CD4-positive, alpha-beta memory T cell (primary cell): ENCODE results near the gene RAB40AL. TPM values are rescaled to one million over a fixed set of nuclear protein-coding genes. Genes with fewer than 3 reads are reported as not detected.
"Not testable (repeated sequence)": the region's sequence is repeated elsewhere in the genome, so short reads cannot be mapped to it uniquely, and the experiment has no call there.

ENCODE experiments used
- CTCF ChIA-PET: fragments of 350-600 bp; sonication (Branson Sonifier 250); formaldehyde crosslinking; loops from one replicate; lab custom pipeline; 2021; ENCODE audit warnings: inconsistent platforms; ENCODE audit not compliant: partially characterized antibody; lab: Charles Lee
- POLR2A ChIA-PET: fragments of 350-600 bp; sonication (Branson Sonifier 250); formaldehyde crosslinking; loops from one replicate; lab custom pipeline; 2021; ENCODE audit not compliant: partially characterized antibody; lab: Charles Lee
- DNase-seq, 5 donors: peaks; one replicate each; pipeline versions ENCODE4 v3.0.0 to v3.0.0-alpha.2; 2020 to 2022; ENCODE audit warnings: mixed read lengths in 1 of 5
- H3K27ac ChIP-seq: one replicate; pipeline ENCODE4 v1.7.0; 2013; ENCODE audit warnings: low read depth, low read length
- H3K27me3 ChIP-seq: 2 replicates; pipeline ENCODE4 v1.7.0; 2013; ENCODE audit warnings: mild to moderate bottlenecking, low read length, moderate library complexity; ENCODE audit not compliant: insufficient read depth
- H3K36me3 ChIP-seq: 2 replicates; pipeline ENCODE4 v1.7.0; 2013; ENCODE audit warnings: mild to moderate bottlenecking, low read length, moderate library complexity; ENCODE audit not compliant: insufficient read depth
- H3K4me1 ChIP-seq: 2 replicates; pipeline ENCODE4 v1.7.0; 2013; ENCODE audit warnings: mild to moderate bottlenecking, low read length, moderate library complexity; ENCODE audit not compliant: insufficient read depth
- H3K4me3 ChIP-seq, 2 donors: one replicate each; pipeline ENCODE4 v1.7.0; 2013; ENCODE audit warnings: low read length in 2 of 2, mild to moderate bottlenecking in 1 of 2
- H3K9me3 ChIP-seq, 2 donors: one replicate each; pipeline ENCODE4 v1.7.0; 2013; ENCODE audit warnings: low read length in 2 of 2, control low read depth in 1 of 2; ENCODE audit not compliant: control insufficient read depth in 1 of 2
- H3K27ac Mint-ChIP-seq, 7 donors: one replicate each; pipeline ENCODE4 v1.8.0; 2020 to 2021; ENCODE audit warnings: mixed read lengths in 7 of 7, mild to moderate bottlenecking in 6 of 7, inconsistent platforms in 3 of 7, moderate library complexity in 3 of 7
- H3K27me3 Mint-ChIP-seq, 2 donors: one replicate each; pipeline ENCODE4 v1.8.0; 2020 to 2021; ENCODE audit warnings: mixed read lengths in 2 of 2
- H3K36me3 Mint-ChIP-seq, 2 donors: one replicate each; pipeline ENCODE4 v1.8.0; 2020 to 2021; ENCODE audit warnings: mixed read lengths in 2 of 2, inconsistent platforms in 1 of 2, mild to moderate bottlenecking in 1 of 2
- H3K4me1 Mint-ChIP-seq, 4 donors: one replicate each; pipeline ENCODE4 v1.8.0; 2020 to 2021; ENCODE audit warnings: mixed read lengths in 4 of 4, mild to moderate bottlenecking in 1 of 4
- H3K4me3 Mint-ChIP-seq, 8 donors: one replicate each; pipeline ENCODE4 v1.8.0; 2020 to 2021; ENCODE audit warnings: mixed read lengths in 8 of 8, mild to moderate bottlenecking in 7 of 8, moderate library complexity in 6 of 8, inconsistent platforms in 3 of 8
- H3K9me3 Mint-ChIP-seq, 8 donors: one replicate each; pipeline ENCODE4 v1.8.0; 2020 to 2021; ENCODE audit warnings: mixed read lengths in 8 of 8, mild to moderate bottlenecking in 5 of 8, inconsistent platforms in 3 of 8, moderate library complexity in 1 of 8
- intact Hi-C: fragments of 100-400 bp; cut with micrococcal nuclease; formaldehyde crosslinking; loops from one replicate; pipeline ENCODE4 v1.15.1; 2023
- polyA plus RNA-seq, 2 donors: library from polyadenylated mRNA; unstranded; fragments of 300-500 nt; fragmentation: Illumina TruSeq; gene quantifications; one replicate each; pipeline ENCODE4 v1.2.3, GENCODE V29; 2021
- total RNA-seq, 2 experiments: library from RNA; stranded (reverse); gene quantifications; one replicate each; pipeline ENCODE4 v1.2.3, GENCODE V29; 2021

RAB40AL gene, protein sequence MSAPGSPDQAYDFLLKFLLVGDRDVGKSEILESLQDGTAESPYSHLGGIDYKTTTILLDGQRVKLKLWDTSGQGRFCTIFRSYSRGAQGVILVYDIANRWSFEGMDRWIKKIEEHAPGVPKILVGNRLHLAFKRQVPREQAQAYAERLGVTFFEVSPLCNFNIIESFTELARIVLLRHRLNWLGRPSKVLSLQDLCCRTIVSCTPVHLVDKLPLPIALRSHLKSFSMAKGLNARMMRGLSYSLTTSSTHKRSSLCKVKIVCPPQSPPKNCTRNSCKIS
- total RNA-seq (under 1 TPM in 1 of 2 experiments, not detected in 1; 0.64 TPM), polyA plus RNA-seq (not detected)

DNA sequence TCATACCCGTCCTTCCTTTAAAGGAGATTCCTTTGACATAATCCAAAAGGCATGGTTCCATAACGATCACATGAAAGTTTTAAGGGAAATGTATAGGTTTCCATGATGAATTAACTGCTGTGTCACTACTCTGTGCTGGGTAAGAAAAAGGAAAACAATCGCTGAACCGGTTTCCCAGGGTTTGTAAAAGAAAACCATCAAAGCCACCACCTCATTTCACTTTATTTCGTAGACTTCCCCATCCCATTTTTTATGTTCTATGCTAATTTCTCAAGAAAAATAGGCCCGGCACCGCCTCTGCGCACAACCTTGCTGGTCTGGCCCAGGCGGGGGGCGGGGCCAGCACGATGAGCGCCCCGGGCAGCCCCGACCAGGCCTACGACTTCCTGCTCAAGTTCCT, at the start of gene RAB40AL:
Gene RAB40AL, plus strand, starts transcription at position 301 of the 400 bp plus-strand sequence. Its CDS starts 47 bp downstream, at position 348.
- H3K4me3 Mint-ChIP-seq, H3K27me3 Mint-ChIP-seq, H3K27ac Mint-ChIP-seq, DNase-seq, H3K27me3 ChIP-seq, H3K36me3 ChIP-seq, H3K27ac ChIP-seq, H3K9me3 ChIP-seq, H3K36me3 Mint-ChIP-seq, H3K4me1 Mint-ChIP-seq, H3K9me3 Mint-ChIP-seq, H3K4me1 ChIP-seq, POLR2A ChIA-PET, CTCF ChIA-PET, H3K4me3 ChIP-seq, intact Hi-C loops: not testable (repeated sequence)

DNA sequence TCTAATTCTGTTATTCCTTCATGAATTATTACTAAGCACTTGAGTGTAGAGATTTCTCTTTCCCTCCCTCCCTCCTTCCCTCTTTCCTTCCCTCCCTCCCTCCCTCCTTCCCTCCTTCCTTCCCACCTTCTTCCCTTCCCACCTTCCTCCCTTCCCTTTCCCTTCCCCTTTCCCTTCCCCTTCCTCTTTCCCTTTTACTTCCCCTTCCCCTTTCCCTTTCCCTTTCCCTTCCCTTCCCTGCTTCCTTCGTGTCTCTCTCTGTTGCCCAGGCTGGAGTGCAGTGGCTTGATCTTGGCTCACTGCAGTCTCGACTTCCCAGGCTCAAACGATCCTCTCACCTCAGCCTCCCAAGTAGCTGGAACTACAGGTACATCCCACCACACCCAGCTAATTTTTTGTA, 49.4 kb upstream of the RAB40AL start:
- Histone ChIP-seq H3K27ac (no peak overlapping the region), H3K9me3 (no peaks in the 10 kb centered on the region), H3K36me3 (no peaks in the 10 kb centered on the region), H3K4me3 (no peak overlapping the region), H3K27me3 (no peaks in the 10 kb centered on the region), H3K4me1 (no peaks in the 10 kb centered on the region)
- Mint-ChIP-seq H3K9me3 (no peaks in the 10 kb centered on the region), H3K4me1 (no peaks in the 10 kb centered on the region), H3K36me3 (peaks cover 0 to 3% of the 10 kb centered on the region in 2 donors), H3K27ac (no peak overlapping the region), H3K4me3 (no peak overlapping the region), H3K27me3 (no peaks in the 10 kb centered on the region)
- ChIA-PET POLR2A (no interaction called here), CTCF (no interaction called here)
- intact Hi-C loops, result no loop called here
- DNase-seq, result no peak

DNA sequence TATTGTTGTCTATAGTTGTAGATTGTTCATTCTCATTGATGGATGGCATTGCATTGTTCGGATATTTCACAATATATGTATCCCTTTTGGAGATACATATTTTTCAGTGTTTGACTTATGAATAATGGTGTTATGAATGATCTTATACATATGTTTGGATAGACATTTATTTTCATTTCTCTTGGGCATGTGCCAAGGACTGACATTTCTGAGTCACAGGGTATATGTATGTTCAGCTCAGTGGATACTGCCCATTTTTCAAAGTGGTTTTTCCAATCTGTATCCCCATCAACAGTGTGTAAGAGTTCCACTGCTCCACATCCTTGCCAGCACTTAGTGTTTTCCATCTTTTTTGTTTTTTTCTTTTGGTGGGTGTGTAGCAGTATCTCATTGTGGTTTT, 45.0 kb upstream of the RAB40AL start:
- no peak for DNase-seq
- no peaks in the 10 kb centered on the region for H3K4me1 Mint-ChIP-seq
- Histone ChIP-seq H3K36me3 (no peaks in the 10 kb centered on the region), H3K27ac (no peak overlapping the region), H3K27me3 (no peaks in the 10 kb centered on the region), H3K4me3 (no peak overlapping the region), H3K9me3 (no peaks in the 10 kb centered on the region), H3K4me1 (no peaks in the 10 kb centered on the region)
- no peaks in the 10 kb centered on the region for H3K36me3 Mint-ChIP-seq
- H3K9me3 Mint-ChIP-seq, result no peaks in the 10 kb centered on the region
- ChIA-PET POLR2A (no interaction called here), CTCF (no interaction called here)
- no peak overlapping the region for H3K4me3 Mint-ChIP-seq
- H3K27me3 Mint-ChIP-seq, result no peaks in the 10 kb centered on the region
- intact Hi-C loops, result no loop called here
- no peak overlapping the region for H3K27ac Mint-ChIP-seq

DNA sequence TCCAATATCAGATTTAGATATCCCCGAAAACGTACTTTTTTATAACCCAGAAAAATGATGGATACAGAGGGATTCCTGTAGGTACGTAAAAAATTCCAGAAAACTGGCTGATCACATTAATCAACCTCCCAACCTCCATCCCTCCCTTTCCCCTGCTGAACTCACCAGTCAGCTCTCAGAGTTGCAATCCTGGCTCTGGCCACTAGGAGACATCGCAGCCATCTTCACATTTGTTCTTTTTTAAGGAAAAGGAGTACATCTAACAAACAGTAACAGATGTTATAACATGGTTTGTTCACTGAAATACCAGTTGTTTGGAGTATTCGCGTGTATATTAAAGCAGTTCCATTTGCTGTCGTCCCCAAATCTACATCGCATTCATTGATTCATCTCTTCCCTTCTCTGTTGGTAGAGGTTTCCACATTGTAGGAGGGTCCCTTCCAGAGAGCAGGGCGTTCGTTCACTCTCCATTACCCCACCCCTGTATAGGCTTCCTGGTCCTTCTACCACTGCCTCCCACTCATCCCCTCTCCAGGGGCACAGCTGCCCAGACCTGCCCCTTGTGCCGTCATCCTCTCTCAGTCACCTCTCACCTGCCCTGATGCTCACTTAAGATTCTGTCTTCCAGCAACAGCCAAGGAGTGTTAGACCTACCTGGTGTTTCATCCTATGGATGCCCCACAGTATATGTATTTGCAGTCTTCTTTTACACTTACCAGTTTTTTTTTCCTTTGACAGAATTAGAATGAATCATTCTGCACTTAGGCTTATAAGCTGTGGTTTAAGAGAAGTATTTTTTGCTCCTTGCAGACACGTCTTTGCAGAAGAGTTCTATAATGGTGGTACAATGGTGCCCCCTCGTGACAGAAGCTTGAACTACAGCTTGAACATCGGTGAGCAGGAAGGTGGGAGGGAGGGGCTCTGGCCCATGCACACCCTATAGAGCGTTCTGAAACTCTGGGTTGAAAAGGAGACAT, 36.8 kb upstream of the RAB40AL start:
- Histone ChIP-seq H3K4me3 (no peak overlapping the region), H3K36me3 (no peaks in the 10 kb centered on the region), H3K27me3 (no peaks in the 10 kb centered on the region), H3K9me3 (no peaks in the 10 kb centered on the region), H3K4me1 (peaks cover 7% of the 10 kb centered on the region), H3K27ac (no peak overlapping the region)
- no peaks in the 10 kb centered on the region for H3K27me3 Mint-ChIP-seq
- ChIA-PET POLR2A (no interaction called here), CTCF (interaction anchor here (0.8 to 1.8 kb wide), 13 partner anchors 9 to 832 kb away, joined by 3 to 6 read pairs (median 3); no protein-coding TSS in a partner anchor)
- no peak overlapping the region for H3K27ac Mint-ChIP-seq
- peak; percentile 65 to 71 (median 69) for DNase-seq
- peaks cover 5 to 8% (median 6%) of the 10 kb centered on the region in 4 donors for H3K4me1 Mint-ChIP-seq
- peak overlapping the region in 5 of 8 donors; percentile 10 to 50 (median 15) for H3K4me3 Mint-ChIP-seq
- no peaks in the 10 kb centered on the region for H3K9me3 Mint-ChIP-seq
- H3K36me3 Mint-ChIP-seq, result peaks cover 5 to 6% of the 10 kb centered on the region in 2 donors
- intact Hi-C loops, result loop anchor here (1.0 kb wide), 1 partner anchor 772 kb away; no protein-coding TSS in a partner anchor

DNA sequence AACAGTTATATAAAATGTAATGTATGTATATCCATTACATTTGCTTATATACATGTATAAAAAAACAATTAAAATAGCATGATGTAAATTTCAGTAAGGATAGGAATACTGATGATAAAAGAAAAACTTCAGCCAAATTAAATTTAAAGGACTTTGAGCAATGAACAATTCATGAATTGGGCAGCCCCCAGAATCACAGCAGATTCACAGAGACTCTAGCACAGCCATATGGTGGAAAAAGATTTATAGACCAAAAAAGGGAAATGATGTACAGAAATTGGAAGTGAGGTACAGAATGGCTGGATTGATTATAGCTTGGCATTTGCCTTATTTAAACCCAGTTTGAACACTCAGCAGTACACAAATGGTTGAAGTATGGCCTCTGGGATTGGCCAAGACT, 34.7 kb upstream of the RAB40AL start:
- no peak overlapping the region for H3K4me3 Mint-ChIP-seq
- H3K4me1 ChIP-seq, result peaks cover 7% of the 10 kb centered on the region
- no peak overlapping the region for H3K4me3 ChIP-seq
- no peaks in the 10 kb centered on the region for H3K9me3 Mint-ChIP-seq
- peaks cover 5 to 8% (median 6%) of the 10 kb centered on the region in 4 donors for H3K4me1 Mint-ChIP-seq
- H3K27ac ChIP-seq, result no peak overlapping the region
- no peaks in the 10 kb centered on the region for H3K36me3 ChIP-seq
- no peak for DNase-seq
- POLR2A ChIA-PET, result no interaction called here
- no peaks in the 10 kb centered on the region for H3K27me3 ChIP-seq
- H3K9me3 ChIP-seq, result no peaks in the 10 kb centered on the region
- peaks cover 11 to 15% of the 10 kb centered on the region in 2 donors for H3K36me3 Mint-ChIP-seq
- CTCF ChIA-PET, result no interaction called here
- no peak overlapping the region for H3K27ac Mint-ChIP-seq
- H3K27me3 Mint-ChIP-seq, result no peaks in the 10 kb centered on the region
- intact Hi-C loops, result no loop called here

DNA sequence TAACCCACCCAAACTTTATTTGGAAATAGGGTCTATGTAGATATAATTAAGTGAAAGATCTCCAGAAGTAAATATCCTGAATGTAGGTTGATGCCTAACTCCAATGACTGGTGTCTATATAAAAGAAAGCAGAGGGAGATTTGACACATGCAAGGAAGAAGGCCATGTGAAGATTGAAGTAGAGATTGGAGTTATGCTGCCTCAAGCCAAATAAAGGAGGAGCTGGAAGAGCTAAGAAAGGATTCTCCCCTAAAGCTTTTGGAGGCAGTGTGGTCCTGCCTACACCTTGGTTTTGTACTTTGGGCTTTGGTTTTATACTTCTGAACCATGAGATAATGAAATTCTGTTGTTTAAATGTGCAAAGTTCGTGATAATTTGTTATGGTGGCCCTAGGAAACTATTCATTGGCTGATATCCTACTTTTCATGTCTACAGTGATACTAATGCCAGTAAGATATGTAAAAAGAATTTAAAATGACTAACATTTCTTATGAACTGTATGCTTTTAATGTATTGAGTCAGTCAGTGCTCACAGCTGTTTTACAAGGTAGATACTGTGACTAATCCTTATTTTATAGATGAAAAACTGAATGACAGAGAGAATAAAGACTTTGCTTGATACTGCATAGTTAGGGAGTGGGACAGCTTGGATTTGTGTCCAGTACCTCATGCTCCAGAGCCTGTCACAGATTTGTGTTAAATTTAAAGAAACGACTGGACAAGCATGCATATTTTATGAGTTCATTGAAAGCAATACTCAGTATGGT, 5.9 kb upstream of the RAB40AL start:
- Mint-ChIP-seq H3K27ac (peak overlapping the region in 1 of 7 donors; percentile 18), H3K36me3 (no peaks in the 10 kb centered on the region), H3K4me1 (no peaks in the 10 kb centered on the region), H3K27me3 (no peaks in the 10 kb centered on the region), H3K4me3 (no peak overlapping the region), H3K9me3 (peaks cover 0 to 1% (median 0%) of the 10 kb centered on the region in 8 donors)
- Histone ChIP-seq H3K4me1 (no peaks in the 10 kb centered on the region), H3K9me3 (no peaks in the 10 kb centered on the region), H3K36me3 (no peaks in the 10 kb centered on the region), H3K27me3 (no peaks in the 10 kb centered on the region), H3K4me3 (no peak overlapping the region), H3K27ac (no peak overlapping the region)
- POLR2A ChIA-PET, result no interaction called here
- CTCF ChIA-PET, result interaction anchor here (0.7 to 1.1 kb wide), 2 partner anchors 13 to 20 kb away, joined by 3 read pairs; no protein-coding TSS in a partner anchor
- no peak for DNase-seq
- intact Hi-C loops, result no loop called here
